GM23338 (cell line): ENCODE measurements around the gene FBXW11. TPM values are rescaled to one million over a fixed set of nuclear protein-coding genes. Genes with fewer than 3 reads are reported as not detected.

Experiments
- ATAC-seq: fragments of 200-7000 bp; cut with Tn5 transposase; 3 replicates; pipeline ENCODE4 v1.9.1; 2020
- DNase-seq: peaks from one replicate; pipeline ENCODE4 v3.0.0-alpha.2; 2015; ENCODE audit warnings: low spot score
- H2AFZ ChIP-seq: fragments of 200-600 bp; sonication (generic); 2 replicates; pipeline ENCODE4 v1.8.0; 2016; ENCODE audit warnings: antibody characterized with exemption, mild to moderate bottlenecking, moderate library complexity
- H3F3A ChIP-seq: fragments of 200-600 bp; sonication (generic); replicated peaks from 2 replicates; pipeline ENCODE4 v1.8.0; 2017; ENCODE audit warnings: antibody characterized with exemption, mixed run types, low read depth
- H3K27ac ChIP-seq: fragments of 200-600 bp; sonication (generic); 2 replicates; pipeline ENCODE4 v1.6.1; 2016; ENCODE audit warnings: low read depth
- H3K27me3 ChIP-seq: fragments of 200-600 bp; sonication (generic); 2 replicates; pipeline ENCODE4 v1.8.0; 2016; ENCODE audit warnings: mild to moderate bottlenecking, mixed run types, moderate library complexity; ENCODE audit not compliant: insufficient read depth
- H3K36me3 ChIP-seq: fragments of 200-600 bp; sonication (generic); 2 replicates; pipeline ENCODE4 v1.8.0; 2016; ENCODE audit warnings: mild to moderate bottlenecking; ENCODE audit not compliant: insufficient read depth
- H3K4me1 ChIP-seq: fragments of 200-600 bp; sonication (generic); 2 replicates; pipeline ENCODE4 v1.8.0; 2016; ENCODE audit warnings: mild to moderate bottlenecking, moderate library complexity; ENCODE audit not compliant: insufficient read depth
- H3K4me2 ChIP-seq: fragments of 200-600 bp; sonication (generic); 2 replicates; pipeline ENCODE4 v1.7.1; 2017; ENCODE audit warnings: mixed run types
- H3K4me3 ChIP-seq: fragments of 200-600 bp; sonication (generic); 2 replicates; pipeline ENCODE4 v1.6.1; 2016; ENCODE audit warnings: mixed run types
- H3K79me2 ChIP-seq: fragments of 200-600 bp; sonication (generic); replicated peaks from 2 replicates; pipeline ENCODE4 v1.8.0; 2017; ENCODE audit warnings: mild to moderate bottlenecking; ENCODE audit not compliant: insufficient read depth
- H3K9me2 ChIP-seq: fragments of 200-600 bp; sonication (generic); 2 replicates; pipeline ENCODE4 v1.8.0; 2017; ENCODE audit not compliant: insufficient read depth
- H4K20me1 ChIP-seq: fragments of 200-600 bp; sonication (generic); replicated peaks from 2 replicates; pipeline ENCODE4 v1.8.0; 2017; ENCODE audit warnings: mild to moderate bottlenecking; ENCODE audit not compliant: insufficient read depth
- H3K27ac Mint-ChIP-seq: 2 replicates; pipeline ENCODE4 v1.8.0; 2020; ENCODE audit warnings: inconsistent platforms, mild to moderate bottlenecking, moderate library complexity, mixed read lengths
- H3K27me3 Mint-ChIP-seq: 3 replicates; pipeline ENCODE4 v1.8.0; 2022; ENCODE audit warnings: low read depth, mild to moderate bottlenecking, moderate library complexity, mixed read lengths, inconsistent platforms; ENCODE audit not compliant: insufficient read depth, poor library complexity
- H3K36me3 Mint-ChIP-seq: 3 replicates; pipeline ENCODE4 v1.8.0; 2021; ENCODE audit warnings: low read depth, mild to moderate bottlenecking, inconsistent platforms, moderate library complexity, mixed read lengths
- H3K4me1 Mint-ChIP-seq: 3 replicates; pipeline ENCODE4 v1.8.0; 2020; ENCODE audit warnings: mild to moderate bottlenecking, inconsistent platforms, mixed read lengths
- H3K4me3 Mint-ChIP-seq: 3 replicates; pipeline ENCODE4 v1.8.0; 2021; ENCODE audit warnings: moderate library complexity, mild to moderate bottlenecking, inconsistent platforms, mixed read lengths
- H3K9me3 Mint-ChIP-seq: 3 replicates; pipeline ENCODE4 v1.8.0; 2020; ENCODE audit warnings: moderate library complexity, mild to moderate bottlenecking, inconsistent platforms, mixed read lengths
- EZH2 ChIP-seq: fragments of 200-600 bp; sonication (generic); IDR thresholded peaks from one replicate; pipeline ENCODE4 v1.8.0; 2017; ENCODE audit warnings: antibody characterized with exemption, mild to moderate bottlenecking, low read depth; ENCODE audit not compliant: unreplicated experiment
- POLR2AphosphoS5 ChIP-seq: IDR thresholded peaks from 2 replicates; pipeline ENCODE4 v1.6.1; 2016; ENCODE audit warnings: antibody characterized with exemption, low read depth
- STAT1 ChIP-seq: IDR thresholded peaks from one replicate; pipeline ENCODE4 v1.6.1; 2016; ENCODE audit warnings: antibody characterized with exemption; ENCODE audit not compliant: unreplicated experiment
- ZNF114 ChIP-seq: fragments of 250-450 bp; sonication (Bioruptor Pico); IDR thresholded peaks from 2 replicates; pipeline ENCODE4 v1.5.0; 2020; ENCODE audit warnings: mild to moderate bottlenecking, moderate library complexity
- ZNF331 ChIP-seq: fragments of 250-450 bp; sonication (Bioruptor Pico); IDR thresholded peaks from 2 replicates; pipeline ENCODE4 v1.5.0; 2020; ENCODE audit warnings: low read depth, mild to moderate bottlenecking, moderate library complexity
- polyA plus RNA-seq: library from polyadenylated mRNA; unstranded; fragments of >200 nt; fragmentation: Nextera tagmentation; extraction: Ambion mirVana; gene quantifications from 2 replicates; pipeline ENCODE4 v1.2.1, GENCODE V29; 2016
- total RNA-seq: library from RNA; depleted of rRNA; stranded (reverse); fragments of >200 nt; shearing (Covaris generic); gene quantifications from 2 replicates; pipeline ENCODE4 v1.2.3, GENCODE V29; 2014
- TF ChIP-seq, protein P1 (sequence below), 2 experiments: fragments of 200-600 bp in 1 of 2; sonication (generic) in 1 of 2; conservative IDR thresholded peaks; 2 replicates each; pipeline versions ENCODE4 v1.5.1 to v1.6.1; 2016 to 2017; ENCODE audit warnings: antibody characterized with exemption in 2 of 2, low read depth in 2 of 2, mild to moderate bottlenecking in 2 of 2, moderate library complexity in 1 of 2
- TF ChIP-seq, protein P2 (sequence below): IDR thresholded peaks from 2 replicates; pipeline ENCODE4 v1.6.1; 2016; ENCODE audit warnings: antibody characterized with exemption
- TF ChIP-seq, protein P3 (sequence below): IDR thresholded peaks from one replicate; pipeline ENCODE4 v1.6.1; 2018; ENCODE audit warnings: antibody characterized with exemption; ENCODE audit not compliant: unreplicated experiment

Gene FBXW11
- total and polyA plus RNA-seq, 2 experiments from 2014 or later = 45.0 to 88.0 TPM

DNA sequence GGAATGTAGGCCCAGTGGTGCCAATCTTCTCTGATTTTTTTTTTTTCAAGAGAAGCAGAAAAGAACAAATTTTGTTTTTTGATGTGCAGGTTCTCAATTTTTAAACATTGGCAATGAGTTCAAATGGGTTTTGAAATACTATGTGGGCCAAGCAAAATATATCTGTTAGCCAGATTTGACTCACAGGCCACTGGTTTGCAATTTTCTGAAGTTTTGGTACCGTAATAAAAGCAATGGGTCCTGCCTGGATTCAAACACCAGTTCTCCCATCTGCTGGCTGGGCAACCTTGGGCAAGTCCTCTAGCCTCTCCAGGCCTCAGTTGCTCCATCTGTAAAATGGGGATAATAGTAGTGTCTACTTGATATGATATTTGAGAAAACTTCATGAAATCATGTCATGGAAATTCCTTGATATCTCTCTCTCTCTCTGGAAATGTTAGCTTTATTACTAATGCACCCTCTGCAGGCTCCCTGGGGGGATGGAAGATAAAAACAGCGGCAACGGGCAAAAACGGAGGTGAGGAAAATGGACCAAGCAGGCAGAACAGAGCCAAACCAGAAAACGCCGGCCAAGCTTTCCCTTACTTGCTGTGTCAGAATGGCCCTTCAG lies 157.4 kb downstream of the FBXW11 start:
- H3K27me3 ChIP-seq = no peaks in the 10 kb centered on the region
- no peaks in the 10 kb centered on the region for H3K9me2 ChIP-seq
- no peak overlapping the region for H3K4me3 Mint-ChIP-seq
- H3K27ac Mint-ChIP-seq = no peak overlapping the region
- no peaks in the 10 kb centered on the region for H4K20me1 ChIP-seq
- H3K36me3 ChIP-seq = peaks cover 4% of the 10 kb centered on the region; the same call in 1 of the 2 replicates
- TF ChIP-seq, protein P1, sequence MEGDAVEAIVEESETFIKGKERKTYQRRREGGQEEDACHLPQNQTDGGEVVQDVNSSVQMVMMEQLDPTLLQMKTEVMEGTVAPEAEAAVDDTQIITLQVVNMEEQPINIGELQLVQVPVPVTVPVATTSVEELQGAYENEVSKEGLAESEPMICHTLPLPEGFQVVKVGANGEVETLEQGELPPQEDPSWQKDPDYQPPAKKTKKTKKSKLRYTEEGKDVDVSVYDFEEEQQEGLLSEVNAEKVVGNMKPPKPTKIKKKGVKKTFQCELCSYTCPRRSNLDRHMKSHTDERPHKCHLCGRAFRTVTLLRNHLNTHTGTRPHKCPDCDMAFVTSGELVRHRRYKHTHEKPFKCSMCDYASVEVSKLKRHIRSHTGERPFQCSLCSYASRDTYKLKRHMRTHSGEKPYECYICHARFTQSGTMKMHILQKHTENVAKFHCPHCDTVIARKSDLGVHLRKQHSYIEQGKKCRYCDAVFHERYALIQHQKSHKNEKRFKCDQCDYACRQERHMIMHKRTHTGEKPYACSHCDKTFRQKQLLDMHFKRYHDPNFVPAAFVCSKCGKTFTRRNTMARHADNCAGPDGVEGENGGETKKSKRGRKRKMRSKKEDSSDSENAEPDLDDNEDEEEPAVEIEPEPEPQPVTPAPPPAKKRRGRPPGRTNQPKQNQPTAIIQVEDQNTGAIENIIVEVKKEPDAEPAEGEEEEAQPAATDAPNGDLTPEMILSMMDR (conservative IDR thresholded peaks at IDR 0.05; ENCODE audit: low read depth in 2 of 2) = peak; percentile 19 to 22; a peak in 2 of 4 replicates
- TF ChIP-seq, protein P2, sequence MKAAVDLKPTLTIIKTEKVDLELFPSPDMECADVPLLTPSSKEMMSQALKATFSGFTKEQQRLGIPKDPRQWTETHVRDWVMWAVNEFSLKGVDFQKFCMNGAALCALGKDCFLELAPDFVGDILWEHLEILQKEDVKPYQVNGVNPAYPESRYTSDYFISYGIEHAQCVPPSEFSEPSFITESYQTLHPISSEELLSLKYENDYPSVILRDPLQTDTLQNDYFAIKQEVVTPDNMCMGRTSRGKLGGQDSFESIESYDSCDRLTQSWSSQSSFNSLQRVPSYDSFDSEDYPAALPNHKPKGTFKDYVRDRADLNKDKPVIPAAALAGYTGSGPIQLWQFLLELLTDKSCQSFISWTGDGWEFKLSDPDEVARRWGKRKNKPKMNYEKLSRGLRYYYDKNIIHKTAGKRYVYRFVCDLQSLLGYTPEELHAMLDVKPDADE = no peak
- TF ChIP-seq STAT1 = no peak
- H3K79me2 ChIP-seq = no peaks in the 10 kb centered on the region
- no peak overlapping the region for H3K27ac ChIP-seq
- no peak overlapping the region for H3K4me3 ChIP-seq
- no peak for DNase-seq
- ATAC-seq = no peak
- H3K4me1 ChIP-seq = 0 out of 2 replicates have a peak, but pooled peaks cover 6% of the 10 kb centered on the region
- H3K9me3 Mint-ChIP-seq = peaks cover 13% of the 10 kb centered on the region
- no peak overlapping the region for H2AFZ ChIP-seq
- H3K4me2 ChIP-seq = no peak overlapping the region
- H3K27me3 Mint-ChIP-seq = peaks cover 8% of the 10 kb centered on the region
- peaks cover 18% of the 10 kb centered on the region for H3K36me3 Mint-ChIP-seq
- peaks cover 12% of the 10 kb centered on the region for H3K4me1 Mint-ChIP-seq
- no peaks in the 10 kb centered on the region for H3F3A ChIP-seq

DNA sequence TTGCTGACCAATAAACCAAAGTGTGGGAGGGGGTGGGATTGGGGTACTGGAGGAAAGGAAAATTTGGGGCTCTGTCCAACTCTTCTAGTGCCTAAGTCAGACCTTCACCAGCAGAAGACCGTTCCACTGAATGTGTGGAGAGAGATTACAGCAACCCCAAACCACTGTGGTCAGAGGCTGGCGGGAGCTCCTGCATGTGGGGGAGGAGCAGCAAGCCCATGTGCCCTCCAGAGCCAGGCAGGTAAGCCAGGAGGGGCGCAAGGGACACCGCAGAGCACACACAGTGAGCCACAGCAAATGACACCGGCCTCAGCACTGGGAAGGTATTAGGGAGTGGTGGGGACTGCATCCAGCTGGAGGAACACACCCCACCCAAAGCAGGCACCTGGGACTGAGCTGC lies 158.0 kb downstream of the FBXW11 start:
- Mint-ChIP-seq H3K27ac (no peak overlapping the region), H3K4me3 (no peak overlapping the region), H3K9me3 (peaks cover 13% of the 10 kb centered on the region), H3K27me3 (peaks cover 8% of the 10 kb centered on the region), H3K36me3 (peaks cover 18% of the 10 kb centered on the region), H3K4me1 (peaks cover 12% of the 10 kb centered on the region)
- no peaks in the 10 kb centered on the region for H3K79me2 ChIP-seq
- H3F3A ChIP-seq = no peaks in the 10 kb centered on the region
- H4K20me1 ChIP-seq = no peaks in the 10 kb centered on the region
- DNase-seq (no peak), ATAC-seq (no peak)
- peaks cover 4% of the 10 kb centered on the region; the same call in 1 of the 2 replicates for H3K36me3 ChIP-seq
- H3K4me3 ChIP-seq = no peak overlapping the region
- H2AFZ ChIP-seq = no peak overlapping the region
- H3K27me3 ChIP-seq = no peaks in the 10 kb centered on the region
- no peak overlapping the region for H3K27ac ChIP-seq
- H3K9me2 ChIP-seq = no peaks in the 10 kb centered on the region
- 0 out of 2 replicates have a peak, but pooled peaks cover 6% of the 10 kb centered on the region for H3K4me1 ChIP-seq
- H3K4me2 ChIP-seq = no peak overlapping the region
- TF ChIP-seq, protein P3, sequence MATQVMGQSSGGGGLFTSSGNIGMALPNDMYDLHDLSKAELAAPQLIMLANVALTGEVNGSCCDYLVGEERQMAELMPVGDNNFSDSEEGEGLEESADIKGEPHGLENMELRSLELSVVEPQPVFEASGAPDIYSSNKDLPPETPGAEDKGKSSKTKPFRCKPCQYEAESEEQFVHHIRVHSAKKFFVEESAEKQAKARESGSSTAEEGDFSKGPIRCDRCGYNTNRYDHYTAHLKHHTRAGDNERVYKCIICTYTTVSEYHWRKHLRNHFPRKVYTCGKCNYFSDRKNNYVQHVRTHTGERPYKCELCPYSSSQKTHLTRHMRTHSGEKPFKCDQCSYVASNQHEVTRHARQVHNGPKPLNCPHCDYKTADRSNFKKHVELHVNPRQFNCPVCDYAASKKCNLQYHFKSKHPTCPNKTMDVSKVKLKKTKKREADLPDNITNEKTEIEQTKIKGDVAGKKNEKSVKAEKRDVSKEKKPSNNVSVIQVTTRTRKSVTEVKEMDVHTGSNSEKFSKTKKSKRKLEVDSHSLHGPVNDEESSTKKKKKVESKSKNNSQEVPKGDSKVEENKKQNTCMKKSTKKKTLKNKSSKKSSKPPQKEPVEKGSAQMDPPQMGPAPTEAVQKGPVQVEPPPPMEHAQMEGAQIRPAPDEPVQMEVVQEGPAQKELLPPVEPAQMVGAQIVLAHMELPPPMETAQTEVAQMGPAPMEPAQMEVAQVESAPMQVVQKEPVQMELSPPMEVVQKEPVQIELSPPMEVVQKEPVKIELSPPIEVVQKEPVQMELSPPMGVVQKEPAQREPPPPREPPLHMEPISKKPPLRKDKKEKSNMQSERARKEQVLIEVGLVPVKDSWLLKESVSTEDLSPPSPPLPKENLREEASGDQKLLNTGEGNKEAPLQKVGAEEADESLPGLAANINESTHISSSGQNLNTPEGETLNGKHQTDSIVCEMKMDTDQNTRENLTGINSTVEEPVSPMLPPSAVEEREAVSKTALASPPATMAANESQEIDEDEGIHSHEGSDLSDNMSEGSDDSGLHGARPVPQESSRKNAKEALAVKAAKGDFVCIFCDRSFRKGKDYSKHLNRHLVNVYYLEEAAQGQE = no peak
- TF ChIP-seq POLR2AphosphoS5 (no peak), STAT1 (no peak), ZNF114 (CRISPR knock-in tag) (no peak), ZNF331 (CRISPR knock-in tag) (no peak), EZH2 (no peak)
- TF ChIP-seq, protein P1 (conservative IDR thresholded peaks at IDR 0.05; ENCODE audit: low read depth in 2 of 2) = no peak
